NCI-H187 (cell line): ENCODE results near the gene ASF1B.

Source experiments
- DNase-seq, 2 experiments: peaks; one replicate each; lab custom pipeline; 2025; lab: John Stamatoyannopoulos, UW

ASF1B gene

DNA sequence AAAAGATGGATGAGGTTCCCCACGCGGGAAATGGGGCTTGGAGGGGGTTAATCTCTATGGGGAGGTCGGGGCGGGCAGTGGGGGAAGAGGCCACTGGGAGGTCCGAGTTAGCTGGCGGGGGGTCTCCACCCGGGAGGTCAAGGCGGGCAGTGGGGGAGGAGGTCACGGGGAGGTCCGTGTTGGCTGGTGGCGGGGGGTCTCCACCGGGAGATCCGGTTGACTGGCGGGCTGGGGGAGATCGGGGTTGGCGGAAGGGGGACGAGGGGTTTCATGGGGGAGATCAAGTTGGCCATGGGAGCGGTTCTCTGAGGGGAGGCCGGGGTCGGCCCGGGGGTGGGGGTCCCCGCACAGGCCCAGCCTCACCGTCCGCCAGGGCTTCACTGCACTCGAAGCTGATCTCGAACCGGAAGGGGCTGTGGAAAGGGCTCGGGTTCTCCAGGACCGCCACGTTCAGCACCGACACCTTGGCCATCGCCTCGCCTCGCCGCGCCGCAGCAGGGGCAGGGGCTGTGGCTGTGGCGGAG lies 342 bp downstream of the ASF1B start:
- DNase-seq: no peak

DNA sequence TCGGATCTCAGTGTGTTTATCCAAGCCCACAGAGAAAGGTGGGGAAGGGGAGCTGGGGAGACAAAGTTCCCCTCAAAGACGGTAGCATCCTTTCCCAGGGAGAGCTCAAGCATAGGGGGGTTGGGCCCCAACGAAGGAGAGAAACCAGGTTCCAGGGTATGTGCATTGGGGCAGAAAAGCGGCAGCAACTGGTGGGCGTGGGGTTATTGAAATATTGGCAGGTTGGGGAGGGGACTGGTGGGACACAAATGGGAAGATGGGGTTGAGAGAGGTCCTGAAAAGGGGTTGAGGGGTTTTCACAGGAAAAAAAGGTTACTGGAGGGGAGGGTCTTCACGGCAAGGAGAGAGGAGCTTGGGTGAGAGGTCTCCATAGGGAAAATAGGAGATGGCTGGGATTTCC lies 1.0 kb downstream of the ASF1B start:
- DNase-seq: no peak

- DNase-seq: no peak
Measured at GRCh38 chr19:14127929-14128509, 8.4 kb downstream of the ASF1B start.

DNA sequence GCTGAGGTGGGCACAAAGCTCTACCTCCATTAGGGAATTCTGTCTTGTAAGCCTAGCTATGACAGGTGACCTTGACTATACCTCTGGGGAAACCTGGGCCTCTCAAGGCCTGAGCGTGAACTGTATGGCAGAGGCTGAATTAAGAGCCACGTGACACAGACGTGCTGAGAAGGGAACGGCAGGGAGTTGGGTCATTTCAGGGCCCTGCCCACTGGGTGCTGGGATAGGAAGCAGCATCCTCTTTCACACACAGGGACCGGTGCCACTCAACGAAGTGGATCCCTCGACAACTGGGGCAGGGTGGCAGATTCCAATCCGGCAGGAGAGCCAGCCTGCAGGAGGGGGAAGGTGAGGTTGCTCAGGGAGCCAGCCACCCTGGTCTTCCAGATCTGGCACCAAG lies 9.2 kb downstream of the ASF1B start:
- DNase-seq: no peak

- no peak for DNase-seq
Measured at GRCh38 chr19:14122924-14123323, 13.5 kb downstream of the ASF1B start.

DNA sequence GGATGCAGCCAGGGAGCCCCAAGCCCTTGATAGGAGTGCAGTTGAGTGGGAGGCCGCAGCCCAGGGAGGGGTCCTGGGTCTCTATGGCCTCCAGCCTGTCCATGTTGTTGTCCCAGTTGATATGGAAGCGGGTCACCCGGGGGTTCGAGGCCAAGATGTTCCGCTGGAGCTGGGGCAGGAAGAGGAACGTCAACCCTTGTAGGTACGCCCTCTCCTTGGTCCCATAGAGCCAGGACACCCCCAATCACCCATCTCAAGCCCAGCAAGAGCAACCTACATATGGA lies 15.9 kb downstream of the ASF1B start:
- no peak for DNase-seq

GRCh38 chr19:14119644-14120496 lies 16.5 kb downstream of the ASF1B start:
- DNase-seq: no peak

DNA sequence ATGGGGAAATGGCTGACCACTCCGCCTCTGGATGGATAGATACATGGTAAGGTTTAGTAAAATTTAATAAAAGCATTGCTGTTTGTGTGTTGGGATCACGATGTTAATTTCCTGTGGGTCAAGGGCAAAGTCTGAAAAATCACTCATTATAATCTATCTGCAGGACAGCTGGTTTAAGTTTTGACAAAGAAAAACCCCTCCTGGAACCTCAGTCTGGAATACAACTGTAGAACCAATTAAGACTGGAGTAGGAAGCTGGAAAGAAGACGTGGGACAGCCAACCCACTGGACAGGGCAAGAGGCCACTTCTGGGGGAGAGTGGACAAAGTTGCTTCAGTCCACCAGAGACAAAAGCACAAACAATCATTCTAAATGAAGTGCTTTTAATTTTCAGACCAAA lies 17.2 kb downstream of the ASF1B start:
- DNase-seq: no peak

GRCh38 chr19:14118165-14119051 lies 18.0 kb downstream of the ASF1B start:
- peak in 1 of 2 experiments; percentile 3 for DNase-seq

DNA sequence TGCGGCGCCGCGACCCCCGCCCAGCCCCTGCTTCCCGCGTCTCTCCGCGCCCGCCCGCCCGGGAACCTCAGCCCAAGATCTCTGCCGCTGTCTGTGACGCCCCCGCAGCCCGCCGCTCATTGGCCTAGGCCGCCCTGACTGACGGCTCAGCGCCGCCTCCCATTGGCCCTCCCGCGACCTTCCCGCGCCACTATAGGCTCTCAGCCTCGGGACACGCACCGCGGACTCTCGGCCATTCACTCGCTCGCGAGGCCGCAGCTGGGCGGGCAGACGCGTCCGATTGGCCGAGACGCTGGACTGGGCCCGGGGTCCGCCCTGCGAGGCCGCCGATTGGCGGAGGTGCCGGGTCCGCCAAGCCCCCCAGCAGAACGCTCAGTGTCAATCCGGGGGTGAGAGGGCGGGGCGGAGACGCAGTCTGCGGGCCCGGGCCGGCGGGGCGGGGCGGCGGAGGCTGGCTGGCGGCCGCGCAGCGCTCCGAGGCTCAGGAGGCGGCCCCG lies 18.7 kb downstream of the ASF1B start, which contains the start of gene PRKACA:
PRKACA (minus strand) TSS at position 95 of the 497 bp plus-strand sequence. CDS start 215 bp downstream, outside the sequence.
- DNase-seq: peak; percentile 75 to 91

- DNase-seq: no peak
Measured at GRCh38 chr19:14116918-14117578, 19.3 kb downstream of the ASF1B start.

GRCh38 chr19:14116525-14116917 lies 19.9 kb downstream of the ASF1B start:
- no peak for DNase-seq

DNA sequence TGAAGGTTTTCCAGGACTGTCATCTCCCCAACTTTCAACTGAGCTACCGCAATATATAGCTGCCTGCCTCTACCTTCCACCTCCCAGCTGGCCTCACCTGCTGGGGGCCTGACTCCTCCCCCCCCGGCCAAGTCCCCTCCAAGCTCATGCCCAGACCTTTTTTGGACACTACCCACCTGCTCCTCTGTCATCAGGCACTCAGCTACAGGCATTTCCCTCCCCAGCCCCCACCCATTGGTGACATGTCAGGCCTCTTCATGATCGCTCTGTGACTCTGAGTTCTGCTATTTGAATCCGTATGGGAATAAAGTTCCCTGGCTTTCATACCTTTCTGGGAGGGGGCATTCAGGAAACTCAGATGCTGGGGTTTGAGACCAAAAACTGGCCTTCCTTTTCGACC lies 20.6 kb downstream of the ASF1B start:
- no peak for DNase-seq

GRCh38 chr19:14114854-14115253 lies 21.5 kb downstream of the ASF1B start:
- DNase-seq: no peak

DNA sequence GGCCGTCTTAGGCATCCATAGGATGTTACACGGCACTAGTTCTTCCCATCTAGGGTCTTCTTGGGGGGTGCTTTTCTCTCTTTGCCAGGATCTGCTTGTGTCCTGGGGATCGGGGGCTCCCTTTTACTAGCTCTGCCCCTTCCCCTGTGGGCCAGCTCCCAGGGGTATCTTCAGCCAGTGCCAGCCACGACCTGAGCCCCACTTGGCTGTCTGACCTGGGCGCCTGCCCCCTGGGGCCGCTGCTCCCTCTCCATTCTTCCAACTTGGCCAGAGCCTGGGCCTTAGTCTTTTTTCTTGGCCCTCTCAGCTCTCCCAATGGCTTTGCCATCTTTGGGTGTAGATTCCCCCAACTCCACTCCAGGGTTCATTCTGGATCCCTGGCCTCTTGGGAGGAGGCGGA lies 21.9 kb downstream of the ASF1B start:
- no peak for DNase-seq

DNA sequence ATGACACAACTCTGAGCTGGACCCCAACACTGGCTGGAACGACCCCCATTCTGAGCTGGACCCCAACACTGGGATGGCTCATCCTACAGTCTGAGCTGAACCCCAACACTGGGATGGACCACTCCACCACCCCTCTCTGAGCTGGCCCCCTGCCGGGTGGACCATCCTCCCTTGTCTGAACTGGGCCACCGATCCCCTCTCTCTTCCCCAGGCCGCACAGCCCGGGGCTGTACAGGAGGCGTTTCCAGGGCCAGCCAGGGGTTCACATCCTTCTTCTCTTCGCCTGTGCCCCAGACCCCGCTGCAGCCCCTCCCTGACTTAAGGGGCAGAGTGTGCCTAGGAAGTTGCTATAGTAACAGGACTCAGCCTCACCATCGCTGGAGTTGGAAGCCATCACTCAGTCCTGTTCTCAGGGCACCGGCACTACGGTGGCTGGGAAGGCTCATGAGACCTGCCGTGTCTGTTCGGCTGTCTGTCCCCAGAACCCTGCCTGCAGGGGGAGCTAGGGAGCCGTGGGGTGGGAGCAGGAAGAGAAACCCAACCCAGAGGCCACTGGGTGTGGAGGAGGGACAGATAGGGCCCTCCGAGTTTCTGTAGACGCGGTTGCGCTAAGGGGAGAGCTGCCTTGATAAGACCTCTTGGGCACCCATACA lies 22.5 kb downstream of the ASF1B start:
- no peak for DNase-seq

GRCh38 chr19:14112809-14113385 lies 23.5 kb downstream of the ASF1B start:
- no peak for DNase-seq

- no peak for DNase-seq
Measured at GRCh38 chr19:14112051-14112808, 24.2 kb downstream of the ASF1B start.

DNA sequence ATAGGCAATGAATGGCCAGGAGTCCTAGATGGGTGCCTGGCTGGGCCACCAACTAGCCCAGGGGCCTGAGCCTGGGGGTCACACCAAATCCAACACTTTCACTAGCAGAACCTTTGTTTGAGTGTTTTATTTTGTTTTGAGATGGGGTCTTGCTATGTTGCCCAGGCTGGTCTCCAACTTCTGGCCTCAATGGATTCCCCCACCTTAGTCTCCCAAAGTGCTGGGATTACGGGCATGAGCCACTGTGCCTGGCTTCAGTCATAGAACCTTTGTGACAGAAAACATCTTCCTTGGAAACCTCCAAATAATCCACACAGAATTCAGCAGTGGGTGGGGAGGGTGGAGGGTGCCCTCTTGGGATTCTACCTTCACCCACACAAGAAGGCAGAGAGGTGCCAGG lies 24.9 kb downstream of the ASF1B start:
- DNase-seq: no peak

DNA sequence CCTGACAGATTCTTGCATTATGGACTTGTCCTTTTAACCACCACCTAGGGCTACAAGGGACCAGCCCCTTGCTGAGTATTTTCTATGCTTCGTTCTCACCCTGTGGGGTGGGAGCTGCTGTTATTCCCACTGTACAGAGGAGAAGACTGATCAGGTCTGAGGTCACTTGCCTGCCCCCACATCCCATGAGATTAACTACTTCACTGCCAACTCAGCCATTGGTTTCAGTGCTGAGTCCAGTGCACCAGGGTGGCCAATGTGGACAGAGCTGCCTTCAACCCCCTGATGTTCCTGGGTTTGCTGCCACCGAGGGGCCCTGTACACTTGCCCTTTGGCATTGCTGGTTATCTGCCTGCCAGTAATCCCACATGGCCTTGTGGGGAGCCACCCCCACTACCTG lies 25.7 kb downstream of the ASF1B start:
- no peak for DNase-seq
